Endometrial microvascular endothelial cells (primary cell): ENCODE measurements around the gene GNB1L. TPM values are rescaled to one million over a fixed set of nuclear protein-coding genes. Genes with fewer than 3 reads are reported as not detected.

Experiments
- in situ Hi-C: cut with HindIII; loops from 2 replicates; pipeline ENCODE4 v1.10.0; 2017; ENCODE audit warnings: low sequenced_read_pairs, low pct_unique_long_range_greater_than_20kb; ENCODE audit errors: inconsistent ontology term
- total RNA-seq: library from RNA; depleted of rRNA; stranded (reverse); fragments of >200 nt; gene quantifications from one replicate; pipeline ENCODE4 v1.2.3, GENCODE V29; 2015; ENCODE audit errors: inconsistent ontology term

The GNB1L gene
- total RNA-seq: 19.7 TPM

DNA sequence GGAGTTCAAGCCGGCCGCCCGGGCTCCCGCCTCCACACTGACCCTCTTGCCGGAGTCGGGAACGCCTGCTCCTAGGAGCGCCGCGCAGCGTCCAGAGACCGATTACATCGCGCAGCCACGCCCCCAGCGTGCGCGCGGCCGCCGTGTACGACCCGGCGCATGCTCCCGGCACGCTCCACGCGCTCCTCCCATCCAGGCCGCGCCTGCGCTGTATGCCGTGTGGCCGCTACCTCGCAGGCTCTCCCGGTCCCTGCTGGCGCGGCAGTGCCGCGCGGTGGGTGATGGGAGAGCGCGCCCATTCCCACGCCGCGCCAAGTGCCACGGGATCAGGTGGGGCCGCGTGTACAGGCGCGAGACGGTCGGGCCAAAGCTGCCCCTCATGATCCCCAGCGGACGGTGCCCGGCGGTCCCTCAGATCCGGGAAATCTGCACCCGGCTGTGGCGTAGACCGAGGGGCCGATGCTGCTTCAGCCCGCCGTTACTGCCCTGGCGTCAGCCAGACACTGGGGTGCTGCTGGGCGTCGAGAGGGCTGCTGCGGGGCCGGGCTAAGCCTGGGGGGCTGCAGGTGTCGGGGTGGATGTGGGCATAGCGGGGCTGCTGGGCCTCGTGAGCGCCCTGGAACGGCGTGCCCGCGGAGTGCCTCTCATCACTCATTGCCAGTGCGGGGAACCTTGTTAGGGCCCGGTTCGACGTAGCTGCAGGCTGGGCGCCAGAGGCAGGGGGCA is at the start of gene GNB1L, which contains the start of gene RTL10:
Gene GNB1L, minus strand, starts transcription at position 97 of the 726 bp plus-strand sequence. CDS start 33,519 bp downstream, outside the sequence.
Gene RTL10, minus strand, starts transcription at position 97 of the 726 bp plus-strand sequence. CDS start 2,613 bp downstream, outside the sequence.
- in situ Hi-C loops: no loop called here

DNA sequence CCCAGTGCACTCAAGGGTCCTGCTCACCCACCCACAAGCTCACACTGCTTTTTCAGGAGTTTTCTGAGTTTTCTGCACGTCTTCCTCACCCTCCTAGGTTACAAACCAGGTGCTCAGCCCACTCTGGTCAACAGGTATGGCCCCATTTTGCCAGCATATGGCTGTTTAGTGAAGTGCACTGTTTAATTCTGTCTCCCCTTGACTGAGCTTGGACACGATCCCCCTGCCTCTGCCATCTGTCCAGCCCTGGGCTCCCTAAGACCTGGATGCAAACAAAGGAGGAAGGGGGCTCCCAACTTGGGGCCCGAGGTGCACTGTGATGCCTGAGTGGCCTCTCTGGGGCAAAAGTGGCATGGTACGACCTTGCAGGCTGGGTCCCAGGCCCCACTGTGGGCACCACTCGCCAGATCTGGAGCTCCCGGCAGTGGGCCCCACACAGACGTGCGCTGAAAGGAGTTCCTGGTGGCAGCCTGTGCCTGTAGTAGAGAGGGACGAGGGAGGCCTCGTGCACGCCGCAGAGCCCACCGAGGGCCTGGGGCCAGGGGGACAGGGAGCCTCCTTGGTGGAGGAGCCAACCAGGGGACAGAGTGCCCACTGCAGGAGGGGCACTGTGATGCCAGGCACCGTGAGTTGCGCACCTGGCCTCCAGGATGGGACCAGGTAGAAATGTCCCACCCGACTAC is 49.6 kb upstream of the GNB1L start:
- in situ Hi-C loops: no loop called here

DNA sequence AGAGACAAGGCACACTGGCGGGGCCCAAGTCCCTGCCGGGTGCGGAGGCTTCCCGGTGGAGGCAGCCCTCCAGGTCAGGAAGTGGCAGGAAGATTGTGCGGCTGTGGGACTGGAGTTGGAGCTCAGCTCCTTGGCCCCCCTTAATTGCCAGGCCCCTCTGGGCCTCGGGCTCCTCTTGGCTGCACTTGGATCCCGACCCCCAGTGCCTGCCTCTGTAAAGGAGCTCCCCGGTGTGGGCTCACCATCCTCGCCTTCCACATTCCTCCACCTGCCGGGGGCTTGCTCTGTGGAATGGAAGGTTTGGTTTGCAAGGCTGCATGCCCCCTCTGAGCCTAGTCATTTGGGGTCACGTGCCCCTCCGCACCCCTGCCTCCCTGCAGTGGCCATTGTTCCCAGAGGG is 48.8 kb upstream of the GNB1L start:
- in situ Hi-C loops: no loop called here

- in situ Hi-C loops: no loop called here
Measured at GRCh38 chr22:19903031-19903430, 48.4 kb upstream of the GNB1L start.

DNA sequence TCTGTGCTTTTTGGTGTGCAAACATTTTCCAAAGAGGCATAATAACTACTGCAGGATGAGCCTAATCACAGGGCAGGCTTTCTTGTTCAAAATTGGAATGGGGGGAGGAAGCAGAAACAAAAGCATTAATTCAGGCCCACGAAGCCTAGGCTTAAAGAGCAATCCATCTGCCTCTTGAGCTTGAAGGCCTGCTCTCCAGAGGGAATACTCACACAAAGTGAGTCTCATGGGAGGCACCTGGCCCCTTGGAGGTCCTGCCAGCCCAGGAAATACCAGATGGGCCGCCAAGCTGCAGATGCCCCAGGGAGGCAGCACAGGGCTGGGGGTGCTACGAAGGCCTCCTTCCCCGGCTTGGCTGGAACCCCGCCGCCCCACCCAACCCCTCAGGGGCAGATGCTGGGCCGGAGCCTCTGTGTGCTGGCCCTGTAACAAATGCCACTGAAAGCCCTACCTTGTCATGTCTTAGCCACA is 47.6 kb upstream of the GNB1L start:
- in situ Hi-C loops: no loop called here

DNA sequence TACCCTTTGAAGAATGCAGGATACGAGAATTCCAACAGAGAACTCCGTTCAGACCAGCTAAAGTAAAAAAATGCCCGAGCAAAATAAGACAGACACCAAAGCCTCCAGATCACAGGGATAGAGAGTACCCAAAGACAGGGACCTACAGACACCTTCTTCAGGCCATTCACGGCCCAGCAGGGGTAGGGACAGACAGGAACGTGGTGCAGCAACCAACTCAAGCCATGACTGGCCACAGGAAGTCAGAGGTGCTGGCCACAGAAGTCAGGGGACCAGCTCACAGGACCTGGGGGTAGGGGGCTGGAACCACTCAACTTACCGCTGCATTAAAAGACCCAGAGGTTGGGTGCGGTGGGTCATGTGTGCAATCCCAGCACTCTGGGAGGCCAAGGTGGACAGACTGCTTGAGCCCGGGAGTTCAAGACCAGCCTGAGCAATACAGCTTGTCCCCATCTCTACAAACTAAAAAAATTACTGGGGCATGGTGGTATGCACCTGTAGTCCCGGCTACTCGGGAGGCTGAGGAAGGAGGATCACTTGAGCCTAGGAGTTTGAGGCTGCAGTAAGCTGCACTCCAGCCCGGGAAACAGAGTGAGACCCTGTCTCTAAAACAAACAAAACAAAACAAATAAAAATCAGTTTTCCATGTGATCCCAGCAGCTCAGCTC is 47.0 kb upstream of the GNB1L start:
- in situ Hi-C loops: no loop called here

- in situ Hi-C loops: no loop called here
Measured at GRCh38 chr22:19900707-19901436, 46.2 kb upstream of the GNB1L start.

DNA sequence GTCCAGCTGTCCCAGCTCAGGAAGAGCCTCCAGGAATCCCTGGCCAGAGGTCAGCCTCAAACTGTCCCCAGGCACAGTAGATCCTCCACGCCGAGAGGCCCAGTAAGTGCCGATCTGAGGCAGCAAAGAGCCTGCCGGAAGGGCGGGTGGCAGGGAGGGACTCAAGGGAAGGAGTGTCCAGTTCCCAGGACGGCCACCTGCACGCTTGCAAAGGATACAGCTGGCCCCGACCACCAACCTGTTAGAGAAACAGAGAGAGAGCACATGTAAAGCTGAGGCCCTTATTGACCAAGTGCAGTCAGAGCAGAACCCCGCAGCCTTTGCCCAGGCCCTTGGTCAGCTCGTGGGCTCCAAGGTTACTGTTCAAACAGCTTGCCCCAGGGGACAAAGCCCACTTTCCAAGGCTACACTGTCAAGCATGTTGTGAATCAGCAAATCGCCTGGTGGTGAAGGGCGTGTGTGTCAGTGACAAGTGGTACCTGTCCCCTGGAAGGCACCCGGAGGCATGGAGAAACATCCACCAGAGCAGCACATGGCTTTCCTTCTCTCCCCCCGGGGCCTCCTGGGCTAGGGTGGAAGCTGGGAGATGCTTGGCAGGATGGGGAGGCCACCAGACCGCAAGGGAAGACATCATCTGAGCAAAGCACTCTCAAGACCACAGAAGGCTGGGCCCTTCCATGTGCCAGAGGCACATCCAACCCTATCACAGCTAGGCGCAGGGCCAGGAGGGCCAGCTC is 44.3 kb upstream of the GNB1L start:
- in situ Hi-C loops: no loop called here

DNA sequence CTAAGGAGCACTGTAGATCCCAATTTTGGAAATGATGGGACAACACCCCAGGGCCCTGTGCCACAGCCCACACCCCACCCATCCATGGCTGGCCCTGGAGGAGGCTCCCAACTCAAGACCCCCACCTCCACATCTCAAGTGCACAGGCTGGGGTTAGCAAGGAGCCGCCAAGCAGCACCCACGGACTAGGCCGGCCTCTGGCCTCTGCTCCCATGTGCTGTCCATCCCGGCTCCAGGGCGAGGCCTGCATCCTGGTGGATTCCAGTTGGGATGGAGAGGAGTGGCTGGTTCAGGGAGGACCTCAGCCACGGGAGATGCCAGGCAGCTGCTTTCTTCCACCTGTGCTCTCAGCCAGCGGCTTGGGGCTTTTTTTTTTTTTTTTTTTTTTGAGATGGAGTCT is 43.5 kb upstream of the GNB1L start:
- in situ Hi-C loops: no loop called here

DNA sequence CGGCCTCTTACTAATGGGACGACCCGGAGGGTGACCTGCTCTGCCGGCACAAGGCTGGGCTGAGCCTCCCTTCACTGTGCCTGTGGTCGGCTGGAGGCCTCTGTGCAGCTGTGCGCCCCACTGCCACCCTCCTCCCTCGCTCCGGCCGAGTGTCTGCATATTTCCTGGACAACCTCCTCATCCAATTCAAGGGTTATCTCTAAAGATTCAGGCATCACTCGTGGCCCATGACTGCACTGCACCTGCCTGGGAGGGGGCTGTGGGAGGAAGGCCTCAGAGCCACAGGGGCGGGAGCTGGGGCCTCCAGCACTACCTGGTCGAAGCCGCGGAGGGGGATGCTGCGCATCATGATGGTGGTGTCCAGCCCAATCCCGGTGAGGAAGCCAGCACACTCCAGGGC is 43.1 kb upstream of the GNB1L start:
- in situ Hi-C loops: no loop called here

- in situ Hi-C loops: no loop called here
Measured at GRCh38 chr22:19896665-19897355, 42.1 kb upstream of the GNB1L start.

DNA sequence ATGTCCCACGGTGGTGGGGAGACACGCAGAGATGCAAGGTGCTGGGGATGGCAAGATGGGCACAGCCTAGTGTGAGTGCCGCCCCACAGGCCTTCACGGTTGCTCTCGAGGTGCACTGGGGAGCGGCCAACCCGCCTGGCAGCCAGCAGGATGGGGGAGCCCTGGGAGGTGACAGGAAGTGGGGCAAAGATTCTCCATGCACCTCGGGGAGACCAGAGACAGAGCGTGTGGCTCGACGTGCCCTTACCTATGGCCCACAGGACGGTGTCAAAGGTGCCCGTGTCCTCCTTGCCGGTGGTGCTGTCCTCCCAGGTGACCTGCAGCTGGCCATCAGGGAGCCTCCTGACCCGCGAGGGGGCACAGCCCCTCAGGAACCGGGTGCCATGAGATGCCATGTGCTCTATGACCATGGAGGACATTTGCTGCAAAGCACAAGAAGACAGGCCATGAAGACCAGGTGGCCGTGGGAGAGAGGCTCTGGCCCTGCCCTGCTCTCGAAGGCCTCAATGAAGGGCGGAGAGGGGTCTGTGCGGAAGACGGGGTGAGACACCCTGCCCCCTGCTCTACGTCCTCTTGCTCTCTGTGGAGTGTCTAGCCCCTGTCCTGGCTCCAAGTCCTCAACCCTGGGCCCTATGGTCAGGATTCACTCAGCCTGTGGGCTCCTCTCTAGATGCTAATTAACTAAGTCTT is 40.6 kb upstream of the GNB1L start:
- in situ Hi-C loops: no loop called here

- in situ Hi-C loops: loop anchor here (5.0 kb wide), 1 partner anchor 136 kb away; no protein-coding TSS in a partner anchor
Measured at GRCh38 chr22:19893363-19893762, 38.7 kb upstream of the GNB1L start.

DNA sequence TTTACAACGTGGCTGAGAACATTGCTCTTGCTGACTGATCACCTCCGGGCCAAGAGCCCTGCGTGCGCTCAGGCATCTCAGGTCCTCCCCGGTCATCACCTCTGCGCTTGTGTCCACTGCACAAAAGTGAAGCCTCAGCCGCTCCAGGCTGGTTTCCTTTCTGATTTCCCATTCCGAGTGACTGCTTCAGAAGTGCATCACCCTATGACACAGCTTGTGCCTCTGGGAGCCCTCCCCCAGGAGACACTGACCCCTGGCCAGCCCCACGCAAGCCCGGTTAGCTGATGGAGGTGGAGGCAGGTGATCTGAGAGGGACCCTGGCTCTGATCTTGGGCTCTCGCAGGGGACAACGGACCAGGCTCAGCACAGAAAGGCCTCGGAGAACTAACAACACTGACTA is 38.3 kb upstream of the GNB1L start:
- in situ Hi-C loops: loop anchor here (5.0 kb wide), 1 partner anchor 136 kb away; no protein-coding TSS in a partner anchor

DNA sequence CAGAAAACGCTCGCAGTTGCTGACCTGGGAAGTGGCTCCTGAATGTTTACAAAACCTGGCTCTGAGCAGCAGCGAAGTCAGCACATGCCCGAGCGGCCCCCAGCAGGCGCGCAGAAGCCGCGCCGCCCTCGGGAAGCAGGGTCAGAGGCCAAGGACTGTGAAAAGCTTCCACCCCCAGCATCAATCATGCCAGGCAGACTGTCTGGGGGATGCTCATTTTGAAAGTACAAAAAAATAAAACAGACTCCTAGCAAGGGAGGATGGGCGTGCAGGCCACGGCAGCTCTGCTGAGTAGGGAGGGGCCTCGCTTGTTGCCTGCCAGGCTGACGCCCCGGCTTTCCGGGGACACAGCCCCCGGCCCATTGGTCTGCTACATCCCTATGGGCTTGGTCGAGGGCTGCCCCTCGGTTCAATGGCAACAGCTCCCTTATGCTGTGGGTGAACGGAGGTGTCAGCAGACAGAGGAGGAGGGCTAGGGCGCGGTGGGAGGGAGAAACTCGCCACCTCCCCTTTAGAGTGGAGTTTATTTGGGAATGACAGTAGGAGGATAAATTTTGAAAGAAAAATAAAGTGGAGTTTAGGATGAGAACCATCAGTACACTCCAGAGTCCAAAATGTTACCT is 37.7 kb upstream of the GNB1L start:
- in situ Hi-C loops: loop anchor here (5.0 kb wide), 1 partner anchor 135 kb away; no protein-coding TSS in a partner anchor

DNA sequence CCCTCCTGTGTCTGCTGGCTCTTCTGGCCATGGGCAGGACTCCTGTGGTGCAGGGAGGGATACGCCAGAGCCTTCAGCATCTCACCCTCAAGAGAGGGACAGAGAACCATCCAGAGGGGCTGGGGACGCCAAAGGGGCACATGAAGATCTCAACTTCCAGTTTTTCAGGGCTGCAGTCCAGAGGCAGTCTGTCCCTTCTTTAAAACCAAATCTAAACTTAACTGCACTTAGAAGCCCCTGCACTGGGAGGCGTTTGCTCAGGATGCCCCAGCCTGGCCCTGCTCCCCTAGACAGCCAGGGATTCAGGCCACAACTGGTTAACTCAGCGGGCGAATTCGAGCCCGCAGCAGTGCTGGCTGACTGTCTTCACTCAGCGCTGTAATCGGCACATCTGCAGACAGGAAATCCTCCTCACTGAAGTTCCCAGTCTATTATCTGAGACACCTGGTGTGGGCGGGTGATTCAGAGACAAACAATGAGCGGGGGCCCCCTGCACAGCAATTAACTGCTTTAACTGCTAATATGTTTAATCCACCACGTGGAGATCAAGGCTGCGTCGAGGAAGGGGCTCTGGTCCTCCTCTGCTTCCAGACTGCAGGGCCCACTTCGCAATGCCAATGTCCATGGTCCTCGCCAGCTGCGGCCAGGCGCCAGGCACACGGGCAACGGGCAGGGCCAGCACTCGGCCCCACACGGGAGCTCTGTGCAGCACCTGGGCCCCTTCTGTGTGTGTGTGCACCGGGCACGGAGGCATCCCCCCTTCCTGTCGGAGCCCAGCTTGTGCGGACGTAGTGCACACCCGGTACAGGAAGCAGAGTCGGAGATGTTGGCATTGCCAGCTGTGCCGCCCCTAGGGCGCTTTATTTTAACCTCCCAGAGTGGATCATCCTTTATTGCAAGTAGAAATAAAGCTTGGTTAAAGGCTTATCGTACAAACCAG is 36.9 kb upstream of the GNB1L start:
- in situ Hi-C loops: loop anchor here (5.0 kb wide), 1 partner anchor 134 kb away; no protein-coding TSS in a partner anchor
